NB4 (cell line): ENCODE data around the gene MCUR1.
"Not testable (repeated sequence)": the region's sequence is repeated elsewhere in the genome, so short reads cannot be mapped to it uniquely, and the experiment has no call there.

Source experiments
- DNase-seq: peaks from one replicate; pipeline ENCODE4 v3.0.0; 2010; ENCODE audit warnings: low read depth
- H3K4me3 ChIP-seq: one replicate; pipeline ENCODE4 v1.5.1; 2011; ENCODE audit warnings: mild to moderate bottlenecking, low read depth, low read length, moderate library complexity
- CTCF ChIP-seq: IDR thresholded peaks from one replicate; pipeline ENCODE4 v1.5.1; 2012; ENCODE audit warnings: low read depth, low read length
- MAX ChIP-seq: IDR thresholded peaks from 2 replicates; pipeline ENCODE4 v1.6.1; 2011; ENCODE audit warnings: low read depth, low read length
- MYC ChIP-seq: IDR thresholded peaks from 2 replicates; pipeline ENCODE4 v1.6.1; 2011; ENCODE audit warnings: low read depth, low read length
- POLR2A ChIP-seq: IDR thresholded peaks from 2 replicates; pipeline ENCODE4 v1.6.1; 2011; ENCODE audit warnings: mild to moderate bottlenecking; ENCODE audit not compliant: insufficient read length; ENCODE audit errors: extremely low read depth

The MCUR1 gene

GRCh38 chr6:13851803-13852202 is 37.4 kb upstream of the MCUR1 start:
- TF ChIP-seq POLR2A = no peak
- TF ChIP-seq MYC = no peak
- no peak for TF ChIP-seq MAX
- TF ChIP-seq CTCF = no peak
- no peak overlapping the region for H3K4me3 ChIP-seq

GRCh38 chr6:13851330-13851729 is 37.0 kb upstream of the MCUR1 start:
- no peak for DNase-seq
- H3K4me3 ChIP-seq = no peak overlapping the region
- no peak for TF ChIP-seq MAX
- no peak for TF ChIP-seq POLR2A
- no peak for TF ChIP-seq CTCF
- TF ChIP-seq MYC = no peak

More at GRCh38 chr6:13851803-13852202, 37.4 kb upstream of the MCUR1 start:
- DNase-seq = no peak

- peak; percentile 23 for DNase-seq
- not testable (repeated sequence) for H3K4me3 ChIP-seq
Observed at GRCh38 chr6:13850690-13851089, 36.3 kb upstream of the MCUR1 start.

GRCh38 chr6:13848522-13849150 is 34.3 kb upstream of the MCUR1 start:
- no peak overlapping the region for H3K4me3 ChIP-seq
- DNase-seq = no peak
- TF ChIP-seq MAX = no peak
- TF ChIP-seq POLR2A = no peak
- no peak for TF ChIP-seq MYC
- TF ChIP-seq CTCF = no peak

- TF ChIP-seq MAX = no peak
- H3K4me3 ChIP-seq = no peak overlapping the region
- DNase-seq = peak; percentile 42
Observed at GRCh38 chr6:13847326-13848050, 33.1 kb upstream of the MCUR1 start.

- H3K4me3 ChIP-seq = no peak overlapping the region
- peak; percentile 23 for DNase-seq
- no peak for TF ChIP-seq MAX
- TF ChIP-seq CTCF = no peak
- no peak for TF ChIP-seq MYC
- no peak for TF ChIP-seq POLR2A
Observed at GRCh38 chr6:13846841-13847240, 32.5 kb upstream of the MCUR1 start.

- H3K4me3 ChIP-seq = no peak overlapping the region
- DNase-seq = no peak
- no peak for TF ChIP-seq POLR2A
- no peak for TF ChIP-seq CTCF
- no peak for TF ChIP-seq MAX
- TF ChIP-seq MYC = no peak
Observed at GRCh38 chr6:13841936-13842335, 27.6 kb upstream of the MCUR1 start.
